ENCODE measurements around the gene IL1R2.
"Not testable (repeated sequence)": the region's sequence is repeated elsewhere in the genome, so short reads cannot be mapped to it uniquely, and the experiment has no call there.

Gene IL1R2

DNA sequence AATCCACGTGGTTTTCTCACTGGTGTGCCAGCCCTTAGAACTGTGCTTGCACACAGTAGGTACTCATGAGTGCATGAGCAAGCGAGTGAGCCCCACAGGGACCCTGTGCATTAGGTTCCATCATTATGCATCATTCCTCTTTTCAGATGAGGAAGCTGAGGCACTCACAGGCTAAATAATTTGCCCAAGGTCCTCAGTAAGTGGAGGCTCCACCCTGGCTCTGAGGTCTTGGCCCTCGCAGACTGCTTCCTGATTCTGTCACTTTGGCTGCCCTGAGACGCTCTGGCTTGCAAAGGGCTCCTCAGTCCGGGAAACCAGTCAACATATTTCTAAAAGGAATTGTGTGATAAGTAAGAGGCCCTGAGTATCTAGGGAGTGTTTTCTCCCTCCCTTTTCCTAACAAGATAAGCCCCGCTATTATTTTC, 71.7 kb downstream of the IL1R2 start:
- no peak for DNase-seq

DNA sequence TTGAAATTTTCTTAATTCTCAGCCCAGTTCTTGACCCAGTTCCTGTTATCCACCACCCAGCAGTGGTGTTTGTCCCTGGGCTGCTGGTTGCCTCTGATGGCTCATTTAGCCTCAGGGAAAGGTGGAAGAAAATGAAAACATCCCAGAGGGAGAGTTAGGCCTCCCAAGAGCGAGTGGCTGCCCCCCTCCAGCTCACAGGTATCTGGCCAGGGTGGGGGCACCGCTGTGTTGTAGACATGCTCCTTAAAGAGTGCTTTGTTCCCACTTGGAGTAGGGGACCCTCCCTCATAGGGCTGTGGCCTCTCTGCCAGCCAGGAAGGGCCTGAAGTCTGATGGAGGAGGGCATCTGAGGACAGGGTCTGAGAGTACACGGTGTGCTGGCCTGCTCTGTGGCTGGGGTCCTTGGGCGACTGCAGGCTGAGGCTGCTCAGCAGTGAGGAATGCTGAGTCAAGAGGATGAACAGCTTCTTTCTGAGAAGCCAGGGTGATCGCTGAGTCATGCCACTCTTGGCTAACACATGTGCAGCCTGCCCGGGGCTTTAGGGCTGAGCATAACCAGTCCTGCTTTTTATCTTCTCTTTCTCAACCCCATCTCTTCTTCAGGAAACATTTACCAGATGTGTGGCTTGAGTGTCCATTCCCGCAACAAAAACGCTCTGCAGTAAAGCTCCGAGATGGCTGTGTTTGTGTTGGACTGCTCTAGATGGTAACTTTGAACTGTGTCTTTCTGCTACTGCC, 72.3 kb downstream of the IL1R2 start:
- DNase-seq = no peak

DNA sequence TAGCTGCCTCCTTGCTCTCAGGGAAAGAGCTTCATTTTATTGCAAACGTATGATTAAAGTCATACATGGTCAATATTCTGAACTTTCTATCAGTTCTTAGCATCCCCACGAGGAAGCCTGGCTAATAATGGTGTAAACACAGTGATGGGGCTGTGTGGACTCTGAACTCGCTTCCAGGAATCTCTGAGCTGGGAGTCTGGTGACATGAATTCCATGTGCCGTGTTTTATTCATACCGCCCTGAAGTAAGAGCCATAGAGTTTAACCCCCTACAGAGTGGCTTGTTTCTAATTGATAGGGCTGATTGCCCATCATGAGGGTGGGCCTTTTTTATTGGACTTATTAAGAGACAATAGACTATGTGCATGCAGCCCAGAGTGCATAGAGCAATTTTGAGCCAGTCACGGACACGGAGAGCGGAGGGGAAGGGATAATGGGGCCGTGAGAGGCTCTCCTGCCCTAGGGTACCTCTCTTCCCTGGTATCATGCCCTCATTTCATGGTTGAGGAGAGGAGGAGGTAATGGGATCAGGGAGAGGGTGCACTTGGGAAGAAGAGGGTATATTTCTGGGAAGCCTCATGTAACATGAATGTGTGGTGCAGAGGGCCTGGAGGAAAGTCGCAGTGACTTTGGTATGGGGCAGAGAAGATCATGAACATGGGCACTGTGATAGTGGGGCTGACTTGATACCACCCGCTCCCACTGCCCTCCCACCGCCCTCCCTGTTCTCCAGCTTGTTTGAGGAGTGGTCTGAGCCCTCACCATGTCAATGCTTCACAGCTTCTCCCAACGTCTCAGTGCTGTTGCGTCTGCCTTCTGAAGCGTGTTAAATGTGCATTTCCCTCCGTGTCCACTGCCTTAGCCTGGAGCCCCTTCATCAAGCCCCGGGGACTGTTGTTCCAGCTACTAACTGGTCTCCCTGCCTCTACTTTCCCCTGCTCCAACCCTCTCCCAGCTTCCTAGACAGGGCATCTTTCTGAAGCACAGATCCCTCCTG, 73.2 kb downstream of the IL1R2 start:
- DNase-seq = no peak

DNA sequence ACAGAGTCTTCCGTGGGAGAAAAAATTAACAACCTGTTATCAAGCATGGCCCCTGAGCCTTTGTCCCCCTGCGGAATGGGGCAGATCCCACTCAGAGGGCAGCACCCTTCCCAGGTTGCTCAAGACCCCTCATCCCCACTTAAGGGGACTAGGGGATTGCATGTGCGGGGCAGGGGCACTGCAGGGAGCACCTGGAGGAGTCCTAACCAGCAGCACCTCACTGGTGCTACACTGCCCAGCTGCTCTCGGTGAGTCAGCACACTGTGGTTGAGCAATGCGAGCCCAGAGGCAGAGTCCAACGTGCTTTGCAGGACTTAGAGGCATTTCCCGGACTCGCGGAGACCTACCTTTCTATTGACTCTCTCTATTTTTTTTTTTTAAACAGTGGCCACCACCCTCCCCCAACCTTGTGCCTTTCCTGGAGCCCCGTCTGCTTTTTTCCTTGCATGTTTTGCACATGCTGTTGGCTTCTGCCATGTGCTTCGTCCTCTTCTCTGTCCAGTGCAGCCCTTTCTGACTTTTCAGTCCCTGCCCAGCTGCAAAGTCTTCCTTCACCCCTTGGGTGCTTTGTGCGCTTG, 74.0 kb downstream of the IL1R2 start:
- DNase-seq = no peak

DNA sequence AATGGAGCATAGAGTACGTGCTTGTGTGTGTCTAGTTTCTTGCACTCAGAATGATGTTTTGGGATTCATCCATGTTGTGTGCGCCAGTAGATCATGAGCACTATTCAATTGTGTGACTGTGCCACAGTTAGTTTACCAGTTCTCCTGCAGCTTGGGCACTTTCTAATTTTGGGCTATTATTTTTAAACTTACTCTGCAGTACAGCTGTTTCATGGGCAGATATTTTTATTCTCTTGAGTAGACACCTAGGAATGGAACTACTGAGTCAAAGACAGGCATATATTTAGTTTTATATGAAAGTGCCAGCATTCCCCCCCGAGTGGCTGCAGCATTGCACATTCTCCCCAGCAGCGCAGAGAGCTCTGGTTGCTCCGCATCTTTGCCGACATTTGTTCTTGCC, 74.8 kb downstream of the IL1R2 start:
- DNase-seq = no peak

DNA sequence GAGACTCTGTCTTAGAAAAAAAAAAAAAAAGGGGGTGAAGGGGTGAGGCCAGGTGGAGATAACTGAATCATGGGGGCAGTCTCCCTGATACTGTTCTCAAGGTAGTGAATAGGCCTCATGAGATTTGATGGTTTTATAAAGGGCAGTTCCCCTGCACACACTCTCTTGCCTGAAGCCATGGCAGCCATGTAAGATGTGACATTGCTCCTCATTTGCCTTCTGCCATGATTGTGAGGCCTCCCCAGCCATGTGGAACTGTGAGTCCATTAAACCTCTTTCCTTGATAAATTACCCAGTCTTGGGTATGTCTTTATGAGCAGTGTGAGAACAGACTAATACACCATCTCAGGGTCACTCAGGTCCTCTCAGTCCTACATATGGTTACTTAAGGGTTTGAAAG, 76.4 kb downstream of the IL1R2 start:
- not testable (repeated sequence) for DNase-seq

DNA sequence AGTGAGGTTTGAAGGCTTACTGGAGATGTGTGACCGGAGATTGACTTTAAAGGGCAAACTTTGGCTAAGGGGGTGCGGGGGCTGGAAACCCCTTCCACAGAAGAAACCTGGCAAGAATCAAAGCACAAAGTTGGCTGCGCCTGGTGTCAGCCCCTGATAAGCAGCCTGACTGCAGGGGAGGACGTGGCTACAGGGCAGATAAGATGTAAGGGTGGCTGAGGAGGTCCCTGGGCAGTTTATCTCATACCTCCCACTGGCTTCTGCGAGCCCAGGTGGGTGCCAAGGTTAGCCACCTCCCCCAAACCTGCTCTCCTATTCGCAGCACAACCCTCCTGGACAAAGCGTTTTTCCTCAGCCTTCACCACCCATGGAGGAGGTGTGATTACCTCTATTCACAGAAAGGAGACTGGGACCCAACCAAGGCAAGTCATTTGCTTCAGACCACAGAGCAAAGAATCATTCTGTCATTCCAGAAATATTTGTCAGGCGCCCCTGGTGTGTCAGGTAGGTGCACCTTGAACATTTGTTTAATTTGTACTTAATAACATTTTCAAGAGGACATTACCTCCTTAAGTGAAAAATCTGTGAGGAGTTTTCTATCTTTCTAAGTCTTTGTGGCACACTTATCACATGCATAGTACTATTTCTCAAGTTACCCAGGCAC, 77.7 kb downstream of the IL1R2 start:
- no peak for DNase-seq

DNA sequence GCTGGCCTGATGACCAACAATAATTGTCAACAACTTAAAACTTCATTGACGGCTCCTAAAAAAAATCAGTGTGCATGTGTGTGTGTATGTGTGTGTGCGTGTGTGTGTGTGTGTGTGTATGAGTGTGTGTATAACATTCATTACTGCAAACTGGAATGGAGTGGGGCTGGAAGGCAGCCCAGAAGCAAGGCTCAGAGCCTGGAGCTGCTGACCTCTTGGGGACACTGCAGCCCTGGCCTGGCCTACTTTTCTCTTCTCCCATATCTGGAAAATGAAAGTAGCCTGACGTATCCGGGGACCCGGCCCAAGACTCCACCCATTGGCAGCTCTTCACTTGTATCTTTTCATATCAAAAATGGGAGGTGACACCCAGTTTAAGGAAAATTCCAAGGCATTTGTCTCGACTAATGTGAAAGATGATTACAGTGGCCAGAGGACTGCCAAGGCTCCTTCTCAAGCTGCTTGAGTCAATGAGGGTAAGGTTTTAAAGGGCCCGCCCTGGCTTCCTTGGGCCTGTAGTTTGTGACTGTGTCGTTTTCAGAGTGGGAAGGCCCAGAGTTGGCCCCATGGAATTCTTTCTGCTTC, 78.4 kb downstream of the IL1R2 start:
- no peak for DNase-seq

DNA sequence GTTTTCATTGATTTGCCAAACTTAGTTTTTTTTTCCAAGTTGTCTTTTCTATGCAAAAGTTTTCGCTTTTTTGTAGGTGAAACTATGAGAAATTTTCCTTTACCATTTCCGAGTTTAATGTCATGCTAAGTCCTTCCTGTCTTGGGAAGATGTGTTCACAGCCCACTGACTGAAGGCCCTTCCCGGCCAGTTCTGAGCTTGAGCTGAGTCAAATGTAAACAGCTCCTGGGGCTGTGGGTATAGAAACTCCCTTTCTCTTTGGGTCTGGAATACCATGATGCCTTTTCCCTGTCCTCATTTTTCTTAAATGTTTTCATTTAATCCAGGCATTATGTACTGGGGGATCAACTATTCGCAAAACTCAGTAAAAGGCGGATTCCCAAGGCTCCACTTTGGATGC, 81.0 kb downstream of the IL1R2 start:
- DNase-seq = no peak

DNA sequence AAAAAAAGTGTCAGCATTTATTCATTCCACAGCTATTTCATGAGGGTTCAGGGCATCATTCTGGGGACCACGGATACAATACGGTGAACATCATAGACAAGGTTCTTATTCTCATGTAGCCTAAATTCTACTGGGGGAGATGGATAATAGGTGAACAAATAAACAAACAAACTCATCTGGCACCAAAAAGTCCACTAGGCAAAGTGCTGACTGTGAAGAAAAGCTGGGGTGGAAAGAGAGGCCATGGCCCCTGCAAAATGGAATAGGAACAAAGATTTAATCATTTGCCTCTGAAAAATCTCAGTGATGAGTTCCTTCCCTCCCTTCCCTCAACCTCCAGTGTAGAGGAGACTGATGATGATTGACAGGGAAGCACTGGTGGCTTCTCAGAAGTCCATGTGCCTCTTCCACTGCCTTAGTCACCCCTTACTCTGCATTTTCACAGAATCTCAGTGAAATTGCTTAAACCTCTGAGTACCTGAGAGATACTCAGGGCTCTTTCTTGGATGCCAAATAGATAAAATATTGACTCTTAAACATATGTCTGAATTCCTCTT, 81.5 kb downstream of the IL1R2 start:
- no peak for DNase-seq

DNA sequence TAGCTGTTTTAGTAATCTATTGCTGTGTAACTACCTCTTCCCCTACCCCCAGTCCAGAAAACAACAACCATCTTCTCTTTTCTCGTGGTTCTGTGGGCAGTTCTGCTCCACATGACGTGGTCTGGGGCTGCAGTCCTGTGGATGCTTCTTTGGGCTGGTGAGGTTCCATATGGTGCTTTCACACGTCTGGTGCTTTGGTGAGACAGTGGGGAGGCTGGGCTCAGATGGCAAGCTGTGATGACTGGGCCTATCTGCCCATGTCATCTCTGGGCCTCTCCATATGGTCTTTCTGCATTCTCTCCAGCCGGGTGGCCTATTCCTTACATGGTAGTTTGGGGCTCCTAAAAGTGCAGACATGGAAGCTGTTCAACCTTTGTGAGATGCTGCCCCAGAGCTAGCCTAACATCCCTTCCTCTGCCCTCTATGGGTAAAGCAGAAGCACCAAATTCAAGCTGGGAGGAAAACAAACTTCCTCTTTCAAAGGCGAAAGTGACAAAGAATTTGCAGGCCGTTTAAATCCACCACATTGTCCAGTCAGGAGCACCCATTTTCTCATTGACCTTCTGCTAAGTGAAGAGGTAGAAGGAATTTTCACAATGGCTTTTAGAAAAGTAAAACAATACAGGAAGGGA, 82.5 kb downstream of the IL1R2 start:
- no peak for DNase-seq

DNA sequence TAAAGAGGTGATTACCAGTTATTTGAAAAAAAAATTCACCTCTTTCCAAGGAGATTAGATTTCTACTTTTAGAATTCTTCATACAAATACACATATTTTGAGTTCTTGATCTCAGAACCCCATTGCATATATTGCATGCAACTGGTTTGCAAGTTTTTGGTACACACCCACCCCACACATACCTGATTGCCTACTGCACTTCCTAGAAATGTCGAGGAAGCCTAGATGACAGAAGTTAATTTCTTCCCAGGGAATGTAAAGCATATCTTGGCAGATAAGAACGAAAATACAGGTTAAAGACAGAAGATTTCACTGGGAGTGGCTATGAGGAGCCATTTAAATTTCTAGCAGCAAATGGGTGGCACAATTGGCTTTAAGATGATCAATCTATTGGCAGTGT, 83.7 kb downstream of the IL1R2 start:
- DNase-seq = no peak

DNA sequence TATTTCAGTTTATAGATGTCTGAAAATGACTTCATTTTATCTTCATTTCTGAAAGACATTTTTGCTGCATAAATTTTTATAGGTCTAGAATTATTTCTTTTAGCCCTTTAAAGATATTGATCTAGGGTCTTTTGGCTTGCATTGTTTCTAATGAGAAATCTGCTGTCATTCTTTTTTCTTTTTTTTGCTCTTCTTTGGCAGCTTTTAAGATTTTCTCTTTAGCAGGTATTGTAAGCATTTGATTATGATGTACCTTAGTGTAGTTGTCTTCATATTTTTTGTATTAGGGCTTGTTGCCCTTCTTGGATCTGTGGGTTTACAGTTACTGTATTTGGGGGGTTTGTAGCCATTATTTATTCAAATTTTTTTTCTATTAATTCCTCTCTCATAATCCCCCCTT, 84.8 kb downstream of the IL1R2 start:
- no peak for DNase-seq

All from stimulated activated naive CD4-positive, alpha-beta T cell (primary cell).